Panc1 (cell line): ENCODE data around the gene SPATC1L. TPM values are rescaled to one million over a fixed set of nuclear protein-coding genes. Genes with fewer than 3 reads are reported as not detected.

Experiments
- ATAC-seq: fragments of 200-7000 bp; cut with Tn5 transposase; 2 replicates; pipeline ENCODE4 v1.9.1; 2020; ENCODE audit warnings: mild to moderate bottlenecking, moderate library complexity
- BruUV-seq: library from RNA; stranded (reverse); fragments of 400-500 nt; replicated peaks from 2 replicates; lab custom pipeline; 2021; lab: Mats Ljungman, UMichigan
- CTCF ChIA-PET: fragments of 300-600 bp; sonication (Branson Sonifier 250); formaldehyde crosslinking; loops from one replicate; lab custom pipeline; 2022; ENCODE audit warnings: antibody characterized with exemption; lab: Charles Lee
- POLR2A ChIA-PET: fragments of 300-600 bp; sonication (Branson Sonifier 250); formaldehyde crosslinking; loops from one replicate; lab custom pipeline; 2022; ENCODE audit warnings: antibody characterized with exemption; lab: Charles Lee
- DNase-seq: peaks from one replicate; pipeline ENCODE4 v3.0.0-alpha.2; 2010; ENCODE audit warnings: low read depth, low spot score
- H3K27ac ChIP-seq: 2 replicates; pipeline ENCODE4 v1.5.1; 2011; ENCODE audit warnings: mild to moderate bottlenecking, low read length, inconsistent platforms
- H3K27me3 ChIP-seq: fragments of 200-500 bp; sonication (Bioruptor generic); 2 replicates; pipeline ENCODE4 v1.6.0; 2014; ENCODE audit warnings: low read length, inconsistent platforms; ENCODE audit not compliant: control insufficient read depth, insufficient read depth
- H3K36me3 ChIP-seq: fragments of 200-500 bp; sonication (Bioruptor generic); 2 replicates; pipeline ENCODE4 v1.5.1; 2014; ENCODE audit warnings: inconsistent platforms, mild to moderate bottlenecking, low read length, moderate library complexity; ENCODE audit not compliant: control insufficient read depth, insufficient read depth
- H3K4me1 ChIP-seq: 2 replicates; pipeline ENCODE4 v1.5.1; 2011; ENCODE audit warnings: inconsistent platforms, mild to moderate bottlenecking, low read length, moderate library complexity; ENCODE audit not compliant: control insufficient read depth, insufficient read depth
- H3K4me3 ChIP-seq, 2 experiments: 2 replicates each; pipeline ENCODE4 v1.5.1; 2011 to 2012; ENCODE audit warnings: low read depth in 2 of 2, low read length in 2 of 2, mild to moderate bottlenecking in 2 of 2, inconsistent platforms in 1 of 2, moderate library complexity in 1 of 2
- H3K9me3 ChIP-seq: fragments of 200-500 bp; sonication (Bioruptor generic); 2 replicates; pipeline ENCODE4 v1.5.1; 2014; ENCODE audit warnings: low read depth, mild to moderate bottlenecking, inconsistent platforms, low read length, moderate library complexity; ENCODE audit not compliant: control insufficient read depth, insufficient read depth
- CTCF ChIP-seq: fragments of 450-650 bp; IDR thresholded peaks from 2 replicates; pipeline ENCODE4 v1.5.1; 2017; ENCODE audit warnings: mild to moderate bottlenecking
- POLR2AphosphoS5 ChIP-seq: IDR thresholded peaks from 2 replicates; pipeline ENCODE4 v1.6.1; 2012; ENCODE audit warnings: mild to moderate bottlenecking, low read depth, low read length, moderate library complexity
- REST ChIP-seq, 2 experiments: IDR thresholded peaks; 2 replicates each; pipeline ENCODE4 v1.6.1; 2011 to 2012; ENCODE audit warnings: low read depth in 2 of 2, control low read depth in 1 of 2, low read length in 1 of 2, mild to moderate bottlenecking in 1 of 2, moderate library complexity in 1 of 2; ENCODE audit not compliant: insufficient read depth in 1 of 2
- SIN3A ChIP-seq: IDR thresholded peaks from 2 replicates; pipeline ENCODE4 v1.6.1; 2012; ENCODE audit warnings: low read depth, mild to moderate bottlenecking, low read length, moderate library complexity, borderline replicate concordance; ENCODE audit not compliant: insufficient read depth
- TCF7L2 ChIP-seq: IDR thresholded peaks from 2 replicates; pipeline ENCODE4 v1.6.1; 2011; ENCODE audit warnings: mild to moderate bottlenecking, low read depth, low read length, inconsistent platforms
- in situ Hi-C: cut with HindIII; loops from 2 replicates; pipeline ENCODE4 v1.10.0; 2016; ENCODE audit warnings: low sequenced_read_pairs, low pct_unique_long_range_greater_than_20kb
- intact Hi-C: fragments of 100-400 bp; cut with micrococcal nuclease; formaldehyde crosslinking; loops from one replicate; pipeline ENCODE4 v1.10.0; 2022; ENCODE audit not compliant: unreplicated experiment
- total RNA-seq: library from RNA; stranded (reverse); gene quantifications from one replicate; pipeline ENCODE4 v1.2.1, GENCODE V29; 2021; ENCODE audit not compliant: unreplicated experiment

Gene SPATC1L
- total RNA-seq, 1 experiment from 2014 or later, result 0.26 TPM

- no TSS peak for BruUV-seq
- ChIA-PET POLR2A (no interaction called here), CTCF (interaction anchor here (0.5 kb wide), 1 partner anchor 39 kb away, joined by 3 read pairs; no protein-coding TSS in a partner anchor)
- H3K4me3 ChIP-seq, result no peak overlapping the region
- no peak for TF ChIP-seq CTCF
- no peak for TF ChIP-seq SIN3A
- no peak for TF ChIP-seq POLR2AphosphoS5
- TF ChIP-seq TCF7L2, result no peak
- TF ChIP-seq REST (IDR thresholded peaks at IDR 0.05; ENCODE audit: insufficient read depth in 1 of 2, low read depth in 2 of 2, low read length in 1 of 2), result no peak
- no peaks in the 10 kb centered on the region for H3K9me3 ChIP-seq
- no peaks in the 10 kb centered on the region for H3K4me1 ChIP-seq
- in situ Hi-C loops (no loop called here), intact Hi-C loops (no loop called here)
- H3K36me3 ChIP-seq, result no peaks in the 10 kb centered on the region; the same call in 1 of the 2 replicates
- H3K27ac ChIP-seq, result no peak overlapping the region
- DNase-seq (no peak), ATAC-seq (no peak)
- H3K27me3 ChIP-seq, result no peaks in the 10 kb centered on the region
Observed at GRCh38 chr21:46207006-46207919, 23.0 kb upstream of the SPATC1L start.

DNA sequence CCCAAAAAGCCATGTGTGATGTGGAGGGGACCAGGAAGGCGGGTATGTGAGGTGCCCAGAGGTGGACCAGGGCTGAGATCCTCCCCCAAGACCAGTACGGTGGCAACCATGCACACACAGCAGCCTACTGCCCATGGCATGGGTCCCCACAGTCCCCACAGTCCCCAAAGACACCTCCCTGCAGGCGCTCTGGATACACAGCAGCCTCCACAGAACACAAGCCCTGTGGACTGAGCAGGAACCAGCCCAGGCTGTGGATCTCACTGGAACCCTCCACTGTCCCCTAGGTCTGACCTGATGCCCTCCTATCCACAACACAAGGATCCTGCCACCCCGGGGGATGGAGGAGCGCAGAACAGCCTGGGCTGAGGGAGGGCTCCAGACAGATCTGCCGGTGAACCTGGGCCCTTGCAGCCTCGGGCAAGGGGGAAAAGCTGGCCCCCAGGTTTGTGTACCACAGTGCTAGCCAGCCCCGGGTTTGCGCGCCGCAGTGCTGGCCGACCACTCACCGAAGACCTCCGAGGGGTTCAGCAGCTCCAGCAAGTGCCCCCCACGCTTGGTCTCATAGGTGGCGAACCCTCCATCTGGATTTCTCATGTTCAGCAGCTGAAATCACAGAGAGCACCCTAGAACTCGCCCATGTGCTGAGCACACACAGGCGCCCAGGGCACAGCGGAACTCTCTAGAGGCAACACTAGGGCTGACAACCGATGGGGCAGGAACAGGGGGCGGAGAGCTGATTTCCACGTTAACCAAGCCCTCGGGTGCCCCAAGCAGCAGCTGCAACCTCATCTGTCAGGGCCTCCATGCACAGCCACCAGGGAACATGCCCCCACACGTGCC lies 22.1 kb upstream of the SPATC1L start:
- Histone ChIP-seq H3K9me3 (no peaks in the 10 kb centered on the region), H3K4me1 (no peaks in the 10 kb centered on the region), H3K27ac (no peak overlapping the region), H3K4me3 (no peak overlapping the region), H3K36me3 (no peaks in the 10 kb centered on the region; the same call in 1 of the 2 replicates), H3K27me3 (no peaks in the 10 kb centered on the region)
- DNase-seq (no peak), ATAC-seq (no peak)
- in situ Hi-C loops, result no loop called here
- TF ChIP-seq SIN3A (no peak), REST (IDR thresholded peaks at IDR 0.05; ENCODE audit: insufficient read depth in 1 of 2, low read depth in 2 of 2, low read length in 1 of 2) (no peak), CTCF (no peak), POLR2AphosphoS5 (no peak), TCF7L2 (no peak)
- intact Hi-C loops, result no loop called here
- BruUV-seq, result no TSS peak
- ChIA-PET CTCF (no interaction called here), POLR2A (no interaction called here)
